GM13977 (cell line): ENCODE results near the gene DPM2.

Source experiments
- DNase-seq: peaks from one replicate; pipeline ENCODE4 v3.0.0; 2012; ENCODE audit warnings: low spot score
- CTCF ChIP-seq: IDR thresholded peaks from 2 replicates; pipeline ENCODE4 v1.5.1; 2012; ENCODE audit warnings: mild to moderate bottlenecking, control low read depth; ENCODE audit not compliant: insufficient read depth; ENCODE audit errors: extremely low read depth, missing control alignments
- in situ Hi-C: fragments of 300-500 bp; cut with MboI; formaldehyde crosslinking; loops from one replicate; pipeline ENCODE4 v1.12.0; 2022; ENCODE audit warnings: low sequenced_read_pairs, low pct_unique_long_range_greater_than_20kb, mixed read lengths, inconsistent platforms; ENCODE audit not compliant: unreplicated experiment

Gene DPM2

GRCh38 chr9:127973169-127974000 lies 35.7 kb upstream of the DPM2 start:
- no peak for DNase-seq
- TF ChIP-seq CTCF, result no peak
- in situ Hi-C loops, result no loop called here

GRCh38 chr9:127972236-127972871 lies 34.7 kb upstream of the DPM2 start:
- in situ Hi-C loops, result no loop called here
- DNase-seq, result no peak
- TF ChIP-seq CTCF, result no peak

GRCh38 chr9:127971357-127972235 lies 33.9 kb upstream of the DPM2 start:
- DNase-seq, result no peak
- in situ Hi-C loops, result no loop called here
- no peak for TF ChIP-seq CTCF

GRCh38 chr9:127970401-127971313 lies 33.0 kb upstream of the DPM2 start:
- peak; percentile 95 for DNase-seq
- in situ Hi-C loops, result no loop called here
- TF ChIP-seq CTCF, result no peak

- DNase-seq, result no peak
- in situ Hi-C loops, result no loop called here
Observed at GRCh38 chr9:127968700-127969383, 31.2 kb upstream of the DPM2 start.

More at GRCh38 chr9:127968700-127969383, 31.2 kb upstream of the DPM2 start:
- TF ChIP-seq CTCF, result no peak
